Mononuclear cell (primary cell): ENCODE measurements around the gene WDR35. TPM values are rescaled to one million over a fixed set of nuclear protein-coding genes. Genes with fewer than 3 reads are reported as not detected.
"Not testable (repeated sequence)": the region's sequence is repeated elsewhere in the genome, so short reads cannot be mapped to it uniquely, and the experiment has no call there.

Experiments used
- H3K27me3 ChIP-seq: 2 replicates; pipeline ENCODE4 v1.6.0; 2011; ENCODE audit warnings: low read length, control low read depth; ENCODE audit not compliant: insufficient read depth
- H3K4me1 ChIP-seq: 2 replicates; pipeline ENCODE4 v1.5.1; 2011; ENCODE audit warnings: mild to moderate bottlenecking, low read length, control low read depth; ENCODE audit not compliant: insufficient read depth
- H3K4me3 ChIP-seq: 2 replicates; pipeline ENCODE4 v1.5.1; 2011; ENCODE audit warnings: mild to moderate bottlenecking, low read length, moderate library complexity
- H3K9me3 ChIP-seq: 2 replicates; pipeline ENCODE4 v1.5.1; 2011; ENCODE audit warnings: low read depth, mild to moderate bottlenecking, control low read depth, low read length
- total RNA-seq: library from RNA; depleted of rRNA; stranded (reverse); fragments of >200 nt; gene quantifications from one replicate; pipeline ENCODE4 v1.2.3, GENCODE V29; 2012

WDR35 gene
- total RNA-seq, 1 donor: 3.5 TPM

DNA sequence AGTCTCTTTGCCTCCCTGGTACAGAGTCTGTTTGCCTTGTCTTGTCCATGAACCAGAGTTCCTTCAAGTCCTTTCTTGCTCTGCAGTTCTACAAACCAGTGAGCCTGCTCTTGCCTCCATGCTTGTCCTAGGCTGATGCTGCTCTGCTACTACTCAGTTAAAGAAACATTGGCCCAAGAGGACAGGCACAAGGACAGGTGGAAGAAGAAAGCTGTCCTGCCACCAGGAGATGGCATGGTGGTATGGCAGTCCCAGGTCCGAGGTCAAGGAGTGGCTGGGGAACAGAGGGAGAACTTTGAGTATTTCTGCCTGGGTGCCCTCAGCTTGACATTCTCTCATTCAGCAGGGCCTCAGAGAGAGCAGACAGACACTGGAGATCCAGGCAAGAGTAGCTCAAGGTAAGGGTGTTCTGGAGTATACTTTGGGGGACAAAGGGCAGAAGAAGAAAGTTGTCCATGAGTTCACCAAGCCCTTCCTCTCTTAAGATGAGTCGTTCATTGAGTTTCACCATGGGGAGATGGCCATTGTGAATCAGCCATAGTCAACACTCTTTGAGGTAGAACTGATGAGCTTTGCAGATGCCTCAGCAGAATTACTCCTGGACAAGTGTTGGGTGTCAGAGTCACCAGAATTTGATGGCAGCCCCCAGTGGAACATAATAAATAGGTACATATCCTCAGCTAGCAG lies 108.5 kb downstream of the WDR35 start:
- Histone ChIP-seq H3K4me1 (no peaks in the 10 kb centered on the region), H3K9me3 (no peaks in the 10 kb centered on the region), H3K27me3 (no peaks in the 10 kb centered on the region), H3K4me3 (no peak overlapping the region)

DNA sequence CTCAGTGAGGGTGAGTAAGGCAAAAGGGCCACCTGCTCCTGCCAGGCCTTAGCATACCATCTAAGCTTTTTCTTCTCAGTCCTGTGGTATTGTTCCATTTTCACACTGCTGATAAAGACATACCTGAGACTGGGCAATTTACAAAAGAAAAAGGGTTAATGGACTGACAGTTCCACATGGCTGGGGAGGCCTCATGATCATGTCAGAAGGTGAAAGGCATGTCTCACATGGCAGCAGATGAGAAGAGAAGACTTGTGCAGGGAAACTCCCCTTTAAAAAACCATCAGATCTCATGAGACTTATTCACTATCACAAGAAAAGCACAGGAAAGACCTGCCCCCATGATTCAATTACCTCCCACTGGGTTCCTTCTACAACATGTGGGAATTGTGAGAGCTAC lies 109.7 kb downstream of the WDR35 start:
- H3K4me3 ChIP-seq, H3K4me1 ChIP-seq, H3K9me3 ChIP-seq, H3K27me3 ChIP-seq: not testable (repeated sequence)

DNA sequence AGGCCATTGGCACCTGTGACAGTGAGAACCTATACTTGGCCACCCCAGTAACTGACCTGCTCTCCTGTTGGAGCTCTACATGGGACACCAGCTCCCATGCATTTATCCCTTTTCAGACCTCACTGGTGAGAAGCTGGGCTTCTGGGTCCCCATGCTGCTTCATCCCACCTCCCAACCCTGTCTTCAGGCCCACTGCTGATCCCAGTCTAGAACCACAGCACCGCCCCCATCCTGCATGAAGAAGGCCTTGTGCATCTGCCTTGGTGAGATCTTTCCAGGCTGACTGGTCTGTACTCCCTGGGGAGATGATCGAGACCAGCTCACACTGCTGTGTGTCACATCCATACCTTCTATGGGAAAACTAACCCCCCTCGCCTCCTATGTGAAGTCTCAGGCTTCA lies 110.8 kb downstream of the WDR35 start:
- Histone ChIP-seq H3K27me3 (no peaks in the 10 kb centered on the region), H3K4me3 (no peak overlapping the region), H3K4me1 (no peaks in the 10 kb centered on the region), H3K9me3 (no peaks in the 10 kb centered on the region)

DNA sequence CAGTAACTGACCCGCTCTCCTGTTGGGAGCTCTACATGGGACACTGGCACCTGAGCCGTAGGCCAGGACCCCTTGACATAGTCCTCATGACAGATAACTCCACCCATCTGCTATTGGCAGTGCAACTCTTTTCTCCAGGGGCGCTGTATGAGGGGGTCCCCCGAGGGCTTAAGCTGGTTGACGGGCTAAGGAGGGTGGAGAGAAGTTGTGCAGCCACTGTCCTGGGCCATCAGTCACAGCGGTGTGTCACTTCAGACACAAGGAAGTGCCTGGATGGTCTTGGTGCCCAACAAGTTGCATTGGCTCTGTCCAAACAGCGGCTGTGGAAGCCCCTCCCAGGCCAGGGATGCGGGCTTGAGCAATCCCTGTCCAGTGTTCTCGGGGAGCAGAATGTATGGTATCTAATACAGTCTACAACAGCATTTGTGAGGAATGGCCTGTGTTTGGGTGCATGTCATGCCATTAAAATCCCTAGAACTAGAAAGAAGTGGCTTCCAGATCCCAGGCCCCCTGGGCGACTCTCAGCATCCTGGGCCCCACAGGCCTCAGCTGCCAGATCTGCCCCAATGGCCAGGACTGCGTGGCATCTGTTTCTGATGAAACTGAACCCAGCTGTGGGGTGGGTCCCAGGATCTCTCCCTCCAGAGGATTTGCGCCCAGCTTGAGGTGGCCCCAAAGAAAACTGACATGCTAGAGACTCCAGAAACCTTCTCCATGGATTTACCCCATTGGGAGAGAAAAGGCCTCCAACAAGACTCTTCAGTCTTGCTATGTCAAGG lies 111.4 kb downstream of the WDR35 start:
- no peaks in the 10 kb centered on the region for H3K4me1 ChIP-seq
- no peak overlapping the region for H3K4me3 ChIP-seq
- no peaks in the 10 kb centered on the region for H3K9me3 ChIP-seq
- no peaks in the 10 kb centered on the region for H3K27me3 ChIP-seq

DNA sequence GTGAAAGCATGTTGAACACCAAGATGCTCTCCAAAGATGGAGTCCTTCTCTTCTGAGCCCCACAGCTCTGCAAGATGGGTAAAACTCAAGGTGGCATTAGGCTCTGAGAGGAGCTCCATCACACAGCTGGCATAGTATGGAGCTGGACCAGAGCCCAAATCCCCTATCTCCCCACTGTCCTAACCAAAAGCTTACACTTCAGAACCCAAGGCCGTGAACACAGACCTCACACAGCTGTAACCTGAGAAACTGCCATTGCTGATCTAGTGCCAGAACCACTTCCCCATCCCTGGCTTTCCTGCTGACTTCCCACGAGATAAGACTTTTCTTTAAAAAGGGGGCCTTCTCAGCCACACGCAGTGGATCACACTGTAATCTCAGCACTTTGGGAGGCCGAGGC lies 113.2 kb downstream of the WDR35 start:
- Histone ChIP-seq H3K4me3 (no peak overlapping the region), H3K4me1 (no peaks in the 10 kb centered on the region), H3K9me3 (no peaks in the 10 kb centered on the region), H3K27me3 (no peaks in the 10 kb centered on the region)

DNA sequence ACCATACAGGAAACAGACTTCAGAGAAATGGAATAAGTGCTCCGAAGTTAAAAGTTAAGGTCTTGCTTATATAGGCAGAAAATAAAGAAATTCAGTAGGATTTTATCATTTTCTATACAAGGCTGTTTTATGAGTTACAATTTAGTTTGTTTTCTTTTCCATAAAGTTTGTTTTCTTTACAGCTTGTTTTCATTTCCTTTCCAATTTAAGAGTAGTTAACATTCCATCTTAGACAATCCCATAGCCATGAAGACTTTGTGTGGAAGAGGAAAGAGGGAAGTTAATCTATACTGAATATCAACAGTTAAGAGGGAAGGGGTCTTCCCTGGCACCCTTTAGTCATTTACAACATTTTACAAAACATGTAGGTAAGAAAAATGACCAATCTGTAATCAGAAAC lies 114.6 kb downstream of the WDR35 start:
- Histone ChIP-seq H3K27me3 (no peaks in the 10 kb centered on the region), H3K9me3 (no peaks in the 10 kb centered on the region), H3K4me3 (no peak overlapping the region)

DNA sequence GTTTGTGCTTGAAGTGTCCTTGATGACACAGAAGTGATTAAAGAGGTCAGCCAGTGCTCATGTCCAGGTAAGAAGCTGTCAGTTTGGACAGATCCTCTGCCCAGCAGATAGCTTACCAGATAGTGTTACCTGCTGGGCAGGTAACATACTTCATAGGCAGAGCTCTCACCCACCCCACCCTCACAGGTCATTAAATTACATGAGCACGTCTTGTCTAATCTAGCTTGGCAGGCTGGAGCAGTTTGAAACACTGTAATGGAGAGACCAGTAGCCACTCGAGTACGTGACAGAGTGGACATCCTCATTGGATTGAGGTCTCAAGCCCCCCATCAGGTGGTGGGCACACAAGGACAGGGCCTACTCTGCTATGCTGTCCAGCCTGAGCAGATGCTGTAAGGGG lies 115.2 kb downstream of the WDR35 start:
- Histone ChIP-seq H3K4me3 (no peak overlapping the region), H3K9me3 (no peaks in the 10 kb centered on the region), H3K27me3 (no peaks in the 10 kb centered on the region), H3K4me1 (peaks cover 3% of the 10 kb centered on the region)

More for the DNA sequence above, 114.6 kb downstream of the WDR35 start:
- H3K4me1 ChIP-seq: no peaks in the 10 kb centered on the region

DNA sequence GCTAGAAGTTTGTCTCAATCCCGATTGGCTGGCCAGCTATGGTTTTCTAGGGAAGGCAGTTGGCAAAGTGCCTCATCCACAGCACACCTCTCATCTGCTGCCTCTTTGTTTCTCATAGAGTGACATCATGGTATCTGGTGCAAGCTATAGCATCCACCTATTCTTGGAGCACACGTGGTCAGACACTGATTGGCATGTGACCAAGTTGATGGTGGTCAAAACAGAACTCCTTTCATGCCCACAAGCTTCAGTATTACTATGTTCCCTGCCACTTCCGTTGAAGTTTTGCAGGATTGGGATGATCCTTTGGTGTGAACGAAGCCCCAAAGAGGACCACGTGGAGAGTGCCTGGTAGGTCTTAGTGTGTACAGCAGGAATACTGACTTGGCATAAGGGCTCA lies 116.9 kb downstream of the WDR35 start:
- Histone ChIP-seq H3K4me1 (peaks cover 20% of the 10 kb centered on the region), H3K9me3 (no peaks in the 10 kb centered on the region), H3K4me3 (no peak overlapping the region), H3K27me3 (no peaks in the 10 kb centered on the region)

DNA sequence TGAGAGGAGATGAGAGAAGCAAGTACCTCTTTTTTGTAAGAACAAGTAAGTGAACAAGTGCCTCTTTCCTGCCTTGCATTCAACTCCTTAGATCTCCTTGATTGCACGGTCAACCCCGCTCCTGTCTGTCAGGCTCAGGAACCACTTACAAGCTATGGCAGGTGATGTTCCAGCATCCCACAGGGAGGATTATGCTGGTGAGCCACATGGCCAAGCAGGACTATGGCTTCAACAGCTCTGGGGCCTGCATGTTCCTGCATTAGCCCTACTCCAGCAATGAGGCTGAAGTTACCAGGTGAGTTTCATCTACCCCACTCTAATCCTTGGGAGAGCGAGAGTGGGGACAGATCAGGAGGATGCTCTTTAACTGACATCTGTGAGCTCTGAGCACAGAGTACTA lies 117.6 kb downstream of the WDR35 start:
- no peak overlapping the region for H3K4me3 ChIP-seq
- peaks cover 20% of the 10 kb centered on the region for H3K4me1 ChIP-seq
- H3K27me3 ChIP-seq: no peaks in the 10 kb centered on the region
- H3K9me3 ChIP-seq: no peaks in the 10 kb centered on the region

DNA sequence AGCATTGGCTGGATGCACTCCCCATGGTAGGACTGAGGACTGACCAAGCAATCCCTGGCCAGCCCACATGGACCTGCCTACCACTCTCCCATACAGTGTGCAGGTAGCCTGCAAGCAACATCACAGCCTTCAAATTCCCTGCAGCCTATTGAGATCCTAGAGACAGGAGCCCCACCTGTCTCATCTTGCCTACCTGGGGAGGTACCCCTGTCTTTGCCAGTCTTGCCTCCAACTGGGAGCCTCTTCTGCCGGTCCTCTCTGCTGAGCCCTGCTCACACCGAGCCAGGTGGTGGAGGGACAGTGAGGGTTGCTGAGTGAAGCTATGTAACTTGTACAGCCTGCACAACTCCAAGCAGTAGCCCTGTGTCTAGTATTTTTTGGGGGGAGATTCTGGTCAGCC lies 118.1 kb downstream of the WDR35 start:
- Histone ChIP-seq H3K27me3 (no peaks in the 10 kb centered on the region), H3K9me3 (no peaks in the 10 kb centered on the region), H3K4me3 (no peak overlapping the region), H3K4me1 (peaks cover 20% of the 10 kb centered on the region)

DNA sequence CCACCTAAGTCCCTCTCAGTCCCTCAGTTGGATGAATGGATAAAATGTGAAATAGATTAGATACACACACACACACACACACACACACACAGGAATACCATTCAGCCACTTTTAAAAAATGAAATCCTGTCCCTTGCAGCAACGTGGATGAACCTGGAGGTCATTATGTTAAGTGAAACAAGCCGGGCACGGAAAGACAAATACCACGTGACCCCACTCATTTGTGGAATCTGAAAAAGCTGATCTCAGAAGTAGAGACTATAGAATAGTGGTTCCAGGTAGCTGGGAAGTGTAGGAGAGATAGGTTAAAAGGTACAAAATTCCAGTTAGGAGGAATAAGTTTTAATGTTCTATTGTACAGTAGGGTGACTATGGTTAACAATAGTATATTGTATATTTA lies 119.1 kb downstream of the WDR35 start:
- no peak overlapping the region for H3K4me3 ChIP-seq
- no peaks in the 10 kb centered on the region for H3K27me3 ChIP-seq
- H3K4me1 ChIP-seq: peaks cover 20% of the 10 kb centered on the region
- no peaks in the 10 kb centered on the region for H3K9me3 ChIP-seq

DNA sequence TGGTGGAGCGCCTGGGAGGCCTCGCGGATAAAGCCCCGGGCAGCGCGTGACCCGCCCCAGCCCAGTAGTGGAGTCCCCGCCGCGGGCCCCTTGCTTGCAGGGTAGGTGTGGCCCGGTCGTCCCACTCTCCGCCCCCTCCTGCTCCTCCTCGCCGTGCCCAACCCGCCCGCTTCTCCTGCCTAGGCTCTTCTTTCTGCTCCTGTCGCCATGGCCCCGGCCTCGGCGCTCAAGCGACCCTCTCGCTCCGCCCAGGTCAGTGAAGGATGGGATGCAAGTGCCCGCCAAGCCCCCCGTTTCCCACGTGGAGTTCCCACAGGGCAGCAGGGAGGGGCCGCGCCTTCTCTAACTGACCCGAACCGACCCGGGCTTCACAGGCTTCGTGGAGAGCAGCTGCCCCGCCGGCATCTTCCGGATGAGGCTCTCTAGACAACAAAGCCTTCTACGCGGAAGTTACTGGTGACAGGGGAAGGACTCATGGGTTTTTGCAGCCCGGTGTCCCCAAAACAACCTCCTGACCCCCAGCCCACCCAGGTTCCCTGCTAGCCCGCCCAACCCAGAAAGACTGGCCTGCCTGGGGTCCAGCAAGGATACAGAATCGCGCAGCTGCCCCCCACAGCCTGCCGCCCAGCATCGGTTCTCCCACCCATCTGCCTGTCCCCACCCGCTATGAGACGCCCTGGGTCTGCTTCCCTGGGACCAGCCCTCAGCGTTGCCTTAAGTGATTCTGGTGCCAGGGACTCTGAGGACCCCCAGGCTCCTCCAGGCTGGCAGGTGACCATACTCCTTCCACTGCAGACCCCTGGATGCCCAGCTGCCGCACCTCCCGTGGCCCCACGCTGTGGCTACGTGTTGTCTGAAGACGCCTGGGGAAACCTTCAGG lies 121.0 kb downstream of the WDR35 start:
- Histone ChIP-seq H3K4me3 (peak overlapping the region; percentile 60), H3K27me3 (no peaks in the 10 kb centered on the region), H3K4me1 (peaks cover 20% of the 10 kb centered on the region), H3K9me3 (no peaks in the 10 kb centered on the region)

DNA sequence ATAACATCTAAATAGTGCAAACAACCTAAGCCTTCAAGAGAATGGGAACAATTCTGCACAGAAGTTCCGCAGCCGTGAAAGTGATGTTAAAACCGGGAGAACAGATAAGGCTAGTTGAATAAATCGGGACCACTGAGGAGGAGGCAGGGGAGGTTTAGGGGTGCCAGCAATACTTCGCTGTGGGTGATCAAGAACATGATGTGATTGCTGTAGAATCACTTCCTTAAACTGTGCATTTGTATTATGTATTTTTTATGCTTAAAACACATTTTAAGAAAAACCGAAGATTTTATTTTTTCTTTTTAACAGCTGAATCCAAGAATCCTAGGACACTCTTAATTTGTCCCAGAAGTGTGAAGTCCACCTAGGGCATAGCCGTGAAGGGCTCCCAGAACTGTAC lies 121.7 kb downstream of the WDR35 start:
- no peaks in the 10 kb centered on the region for H3K27me3 ChIP-seq
- peaks cover 26% of the 10 kb centered on the region for H3K4me1 ChIP-seq
- H3K4me3 ChIP-seq: peak overlapping the region; percentile 60
- no peaks in the 10 kb centered on the region for H3K9me3 ChIP-seq

DNA sequence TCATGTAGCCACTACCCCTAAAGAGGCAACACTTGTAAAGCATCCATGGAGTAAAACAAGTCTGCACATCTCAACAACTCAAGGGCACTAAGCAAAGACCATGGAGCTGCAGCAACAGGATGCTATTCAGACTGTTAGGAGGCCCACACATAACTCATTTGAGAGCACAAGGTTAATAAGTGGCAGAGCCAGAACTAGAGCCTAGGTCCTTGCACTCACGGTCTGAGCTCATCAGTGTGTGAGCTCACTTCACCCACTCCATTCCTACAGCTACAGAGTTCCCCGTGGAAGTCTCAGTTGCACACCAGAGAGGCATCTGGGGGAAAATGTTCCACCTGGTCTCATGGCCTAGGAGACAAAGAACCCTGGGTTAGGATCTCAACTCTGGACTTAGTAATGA lies 123.1 kb downstream of the WDR35 start:
- Histone ChIP-seq H3K4me1 (peaks cover 26% of the 10 kb centered on the region), H3K27me3 (no peaks in the 10 kb centered on the region), H3K4me3 (no peak overlapping the region), H3K9me3 (no peaks in the 10 kb centered on the region)

DNA sequence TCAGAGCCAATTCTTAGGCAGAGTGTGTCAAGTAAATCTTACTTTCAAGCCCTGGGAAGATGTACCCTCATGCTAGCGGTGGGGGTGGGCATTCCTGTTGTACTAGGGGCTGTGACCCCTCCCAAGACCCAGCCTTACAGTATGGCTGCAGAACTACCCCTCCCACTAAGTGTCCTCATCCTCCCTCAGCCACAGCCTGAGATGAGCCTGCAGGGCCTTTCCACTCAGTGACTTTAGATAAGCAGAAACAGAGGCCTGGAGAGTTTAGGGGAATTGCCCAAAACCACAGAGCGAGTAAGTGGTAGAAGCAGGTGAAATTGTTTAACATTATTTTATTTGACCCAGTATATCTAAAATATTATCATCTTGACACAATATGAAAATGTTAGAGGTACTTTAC lies 124.8 kb downstream of the WDR35 start:
- Histone ChIP-seq H3K27me3 (no peaks in the 10 kb centered on the region), H3K4me3 (no peak overlapping the region), H3K4me1 (peaks cover 26% of the 10 kb centered on the region), H3K9me3 (no peaks in the 10 kb centered on the region)
